ENCODE measurements around the gene ACTR1A. TPM values are rescaled to one million over a fixed set of nuclear protein-coding genes. Genes with fewer than 3 reads are reported as not detected.
A peak's percentile ranks its signal among the peaks of the same experiment; 100 is the strongest.
"Not testable (repeated sequence)": the region's sequence is repeated elsewhere in the genome, so short reads cannot be mapped to it uniquely, and the experiment has no call there.

The ACTR1A gene
- total RNA-seq: 10 to 100 TPM; 51.1 to 54.9 TPM

DNA sequence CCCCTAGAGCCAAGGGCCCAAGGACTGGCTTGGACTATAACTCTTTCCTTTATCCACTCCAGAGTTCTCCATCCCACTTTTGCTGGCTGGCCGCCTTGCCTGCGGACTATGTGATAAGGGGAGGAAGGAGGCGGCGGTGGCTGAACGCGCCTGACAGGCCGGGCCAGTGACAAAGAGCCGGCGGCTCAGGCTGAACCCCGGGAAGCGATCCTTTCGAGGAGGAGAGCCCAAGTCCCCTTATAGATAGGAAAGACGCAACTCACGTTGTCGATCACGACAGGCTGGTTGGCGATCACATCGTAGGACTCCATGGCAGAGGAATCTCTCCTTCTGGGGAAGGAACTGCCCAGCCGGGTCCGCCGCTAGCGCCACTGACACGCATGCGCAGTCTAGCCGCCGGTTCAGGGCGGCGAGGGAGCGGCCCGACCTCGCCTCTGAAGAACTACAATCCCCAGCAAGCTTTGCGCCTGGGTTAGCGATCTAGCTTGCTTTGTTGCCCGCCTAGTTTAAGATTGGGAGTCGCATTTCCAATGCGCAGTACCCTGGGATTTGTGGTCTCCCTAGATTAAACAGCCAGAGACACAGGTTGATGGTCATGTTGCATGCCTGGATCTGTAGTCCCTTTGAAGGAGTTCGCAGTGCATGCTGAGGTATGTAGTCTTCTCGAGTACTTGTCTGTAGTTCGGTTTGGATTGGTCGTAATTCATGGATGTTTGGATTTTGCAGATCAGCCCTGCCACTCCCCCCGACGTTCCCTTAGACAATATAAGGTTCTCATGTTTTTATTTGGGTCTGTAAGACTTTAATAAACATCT lies at the start of gene ACTR1A:
Gene ACTR1A, minus strand, starts transcription at position 376 of the 815 bp plus-strand sequence. Its CDS starts 65 bp downstream, at position 311.
- Mint-ChIP-seq H3K4me1 (peaks cover 25% of the 10 kb centered on the region), H3K27ac (no peak within 1 kb of the TSS), H3K4me3 (no peak within 1 kb of the TSS), H3K27me3 (no peaks in the 10 kb centered on the region), H3K36me3 (peaks cover 5% of the 10 kb centered on the region), H3K9me3 (no peaks in the 10 kb centered on the region)
- peak; percentile 94 for DNase-seq

DNA sequence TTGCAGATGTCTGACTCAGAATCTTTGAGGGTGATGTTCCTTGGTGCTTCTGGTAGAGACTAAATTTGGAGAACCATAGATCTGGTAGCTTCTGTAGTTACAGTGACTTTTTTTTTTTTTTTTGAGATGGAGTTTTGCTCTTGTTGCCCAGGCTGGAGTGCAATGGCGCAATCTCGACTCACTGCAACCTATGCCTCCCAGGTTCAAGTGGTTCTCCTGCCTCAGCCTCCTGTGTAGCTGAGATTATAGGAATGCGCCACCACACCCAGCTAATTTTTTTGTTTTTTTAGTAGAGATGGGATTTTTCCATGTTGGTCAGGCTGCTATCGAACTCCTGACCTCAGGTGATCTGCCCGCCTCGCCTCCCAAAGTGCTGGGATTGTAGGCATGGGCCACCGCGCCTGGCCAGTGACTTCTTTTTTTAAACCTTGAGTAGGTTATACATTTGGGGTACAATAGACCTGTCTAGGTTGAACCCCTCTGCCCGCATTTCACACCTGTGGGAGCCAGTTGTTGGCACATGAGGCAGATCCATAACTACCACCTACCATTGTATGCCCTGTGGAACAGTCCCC lies 48.2 kb upstream of the ACTR1A start:
- peaks cover 5% of the 10 kb centered on the region for H3K4me1 Mint-ChIP-seq

GRCh38 chr10:102549549-102549948 lies 47.0 kb upstream of the ACTR1A start:
- DNase-seq: no peak
- Mint-ChIP-seq H3K36me3 (peaks cover 3% of the 10 kb centered on the region), H3K4me1 (peaks cover 2% of the 10 kb centered on the region), H3K4me3 (no peak overlapping the region), H3K27ac (no peak overlapping the region), H3K27me3 (no peaks in the 10 kb centered on the region), H3K9me3 (no peaks in the 10 kb centered on the region)

More for the DNA sequence above, 48.2 kb upstream of the ACTR1A start:
- no peak overlapping the region for H3K27ac Mint-ChIP-seq
- DNase-seq: no peak
- no peak overlapping the region for H3K4me3 Mint-ChIP-seq
- H3K9me3 Mint-ChIP-seq: no peaks in the 10 kb centered on the region
- no peaks in the 10 kb centered on the region for H3K27me3 Mint-ChIP-seq
- peaks cover 3% of the 10 kb centered on the region for H3K36me3 Mint-ChIP-seq

DNA sequence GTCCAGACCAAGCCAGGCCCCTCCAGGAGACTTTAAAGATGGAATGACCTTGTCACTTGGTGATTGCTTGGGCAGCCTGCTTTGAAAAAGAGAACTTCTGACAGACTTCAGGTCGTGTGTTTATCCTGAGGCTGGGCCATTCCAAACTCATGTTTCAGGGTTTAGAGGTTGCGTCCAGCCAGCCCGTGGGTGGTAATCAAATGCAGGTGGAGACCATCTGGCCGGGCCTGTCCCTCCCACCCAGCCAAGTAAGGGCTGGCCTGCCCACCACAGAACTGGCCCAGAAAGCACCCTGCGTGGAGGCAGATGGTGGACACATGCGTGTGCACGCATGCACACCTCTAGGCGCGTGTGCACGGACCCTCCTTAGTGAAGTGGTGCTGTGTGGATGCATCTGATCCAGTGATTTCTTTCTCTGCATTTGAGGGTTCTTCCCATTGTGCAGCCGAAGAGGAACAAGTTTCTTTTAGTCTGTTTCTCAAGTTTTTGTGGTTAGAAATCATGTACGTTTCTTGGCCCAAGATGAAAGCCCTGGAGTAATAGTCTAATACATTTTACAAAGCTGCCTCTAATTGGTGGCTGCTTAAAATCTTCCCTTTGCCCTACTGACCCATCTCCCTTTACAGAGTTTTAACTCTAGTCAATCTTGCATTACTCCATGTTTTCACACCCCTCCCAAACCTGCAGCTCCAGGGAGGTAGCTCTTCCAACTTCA lies 44.3 kb upstream of the ACTR1A start:
- Mint-ChIP-seq H3K9me3 (no peaks in the 10 kb centered on the region), H3K36me3 (peaks cover 3% of the 10 kb centered on the region), H3K27ac (no peak overlapping the region), H3K4me3 (no peak overlapping the region), H3K4me1 (peaks cover 6% of the 10 kb centered on the region), H3K27me3 (no peaks in the 10 kb centered on the region)
- DNase-seq: no peak

GRCh38 chr10:102545997-102546396 lies 43.5 kb upstream of the ACTR1A start:
- no peak overlapping the region for H3K27ac Mint-ChIP-seq
- H3K4me3 Mint-ChIP-seq: no peak overlapping the region
- H3K9me3 Mint-ChIP-seq: no peaks in the 10 kb centered on the region
- H3K4me1 Mint-ChIP-seq: peaks cover 10% of the 10 kb centered on the region
- no peaks in the 10 kb centered on the region for H3K27me3 Mint-ChIP-seq
- no peak for DNase-seq
- H3K36me3 Mint-ChIP-seq: peaks cover 2% of the 10 kb centered on the region

- Mint-ChIP-seq H3K9me3 (no peaks in the 10 kb centered on the region), H3K27ac (no peak overlapping the region), H3K36me3 (no peaks in the 10 kb centered on the region), H3K27me3 (no peaks in the 10 kb centered on the region), H3K4me3 (no peak overlapping the region), H3K4me1 (peaks cover 12% of the 10 kb centered on the region)
- no peak for DNase-seq
Observed at GRCh38 chr10:102545265-102545871, 42.9 kb upstream of the ACTR1A start.

DNA sequence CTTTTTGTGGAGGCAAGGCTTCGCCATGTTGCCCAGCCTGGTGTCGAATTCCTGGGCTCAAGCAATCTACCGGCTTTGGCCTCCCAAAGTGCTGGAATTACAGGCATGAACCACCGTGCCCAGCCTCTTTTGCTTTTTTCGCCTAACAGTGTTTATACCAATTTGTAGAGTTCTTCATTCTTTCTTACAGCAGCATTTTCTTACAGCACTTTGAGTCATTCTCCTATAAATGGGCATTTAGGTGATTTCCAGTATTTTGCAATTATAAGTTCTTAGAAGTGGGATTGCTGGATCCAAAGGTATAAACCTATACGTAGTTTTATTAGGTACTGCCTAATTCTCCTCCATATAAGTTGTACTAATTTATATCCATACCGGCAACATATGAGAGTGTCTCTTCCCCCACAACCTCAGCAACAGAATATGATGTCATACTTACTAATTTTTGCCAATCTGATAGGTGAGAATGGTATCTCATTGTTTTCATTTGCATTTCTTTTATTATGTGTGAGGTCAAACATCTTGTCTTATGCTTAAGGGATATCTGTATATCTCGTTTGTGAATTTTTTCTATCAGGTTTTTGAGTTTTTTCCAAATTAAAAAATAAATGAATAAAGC lies 40.4 kb upstream of the ACTR1A start:
- Mint-ChIP-seq H3K9me3 (no peaks in the 10 kb centered on the region), H3K4me3 (no peak overlapping the region), H3K27me3 (no peaks in the 10 kb centered on the region), H3K36me3 (no peaks in the 10 kb centered on the region), H3K4me1 (peaks cover 14% of the 10 kb centered on the region), H3K27ac (no peak overlapping the region)
- DNase-seq: no peak

DNA sequence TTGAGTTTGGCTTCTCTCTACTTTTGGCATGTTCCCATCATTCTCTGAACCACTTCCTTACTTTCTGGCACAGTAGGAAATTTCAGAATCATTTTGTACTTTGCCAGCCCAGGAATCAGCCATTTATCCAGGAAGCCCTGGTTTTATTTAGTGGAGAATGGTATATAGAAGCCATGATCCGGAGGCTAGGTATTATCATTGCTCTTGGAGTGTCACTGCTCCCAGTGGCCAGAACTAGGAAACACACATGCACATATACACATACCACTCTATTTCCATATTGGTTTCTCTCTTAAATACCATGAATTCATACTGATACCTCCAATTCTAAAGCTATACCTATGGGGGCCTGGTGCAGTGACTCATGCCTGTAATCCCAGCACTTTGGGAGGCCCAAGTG lies 37.5 kb upstream of the ACTR1A start:
- H3K27me3 Mint-ChIP-seq: no peaks in the 10 kb centered on the region

GRCh38 chr10:102538811-102539210 lies 36.3 kb upstream of the ACTR1A start:
- H3K27ac Mint-ChIP-seq: no peak overlapping the region
- H3K27me3 Mint-ChIP-seq: no peaks in the 10 kb centered on the region
- H3K4me3 Mint-ChIP-seq: no peak overlapping the region
- H3K4me1 Mint-ChIP-seq: peaks cover 19% of the 10 kb centered on the region
- H3K9me3 Mint-ChIP-seq: no peaks in the 10 kb centered on the region
- no peaks in the 10 kb centered on the region for H3K36me3 Mint-ChIP-seq
- no peak for DNase-seq

More for the DNA sequence above, 37.5 kb upstream of the ACTR1A start:
- H3K36me3 Mint-ChIP-seq: no peaks in the 10 kb centered on the region
- H3K27ac Mint-ChIP-seq: no peak overlapping the region
- peak; percentile 17 for DNase-seq
- no peak overlapping the region for H3K4me3 Mint-ChIP-seq
- H3K4me1 Mint-ChIP-seq: peaks cover 18% of the 10 kb centered on the region
- H3K9me3 Mint-ChIP-seq: no peaks in the 10 kb centered on the region

- Mint-ChIP-seq H3K36me3 (no peaks in the 10 kb centered on the region), H3K9me3 (no peaks in the 10 kb centered on the region), H3K4me3 (no peak overlapping the region), H3K4me1 (peaks cover 17% of the 10 kb centered on the region), H3K27ac (no peak overlapping the region), H3K27me3 (no peaks in the 10 kb centered on the region)
- DNase-seq: no peak
Observed at GRCh38 chr10:102537948-102538347, 35.4 kb upstream of the ACTR1A start.

DNA sequence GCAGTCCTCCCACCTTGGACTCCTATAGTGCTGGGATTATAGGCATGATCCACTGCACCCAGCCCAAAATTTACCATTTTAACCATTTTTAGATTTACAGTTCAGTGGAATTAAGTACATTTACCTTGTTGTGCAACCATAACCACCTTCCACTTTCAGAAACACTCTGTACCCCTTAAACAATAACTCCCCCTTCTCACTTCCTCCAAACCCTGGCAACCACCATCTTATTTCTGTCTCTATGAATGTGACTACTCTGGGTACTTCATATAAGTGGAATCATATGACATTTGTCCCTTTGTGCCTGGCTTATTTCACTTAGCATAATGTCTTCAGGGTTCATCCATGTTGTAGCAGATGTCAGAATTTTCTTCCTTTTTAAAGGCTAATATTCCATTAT lies 34.9 kb upstream of the ACTR1A start:
- Mint-ChIP-seq H3K4me1 (peaks cover 15% of the 10 kb centered on the region), H3K4me3 (no peak overlapping the region), H3K9me3 (no peaks in the 10 kb centered on the region), H3K27ac (no peak overlapping the region), H3K36me3 (no peaks in the 10 kb centered on the region), H3K27me3 (no peaks in the 10 kb centered on the region)
- no peak for DNase-seq

DNA sequence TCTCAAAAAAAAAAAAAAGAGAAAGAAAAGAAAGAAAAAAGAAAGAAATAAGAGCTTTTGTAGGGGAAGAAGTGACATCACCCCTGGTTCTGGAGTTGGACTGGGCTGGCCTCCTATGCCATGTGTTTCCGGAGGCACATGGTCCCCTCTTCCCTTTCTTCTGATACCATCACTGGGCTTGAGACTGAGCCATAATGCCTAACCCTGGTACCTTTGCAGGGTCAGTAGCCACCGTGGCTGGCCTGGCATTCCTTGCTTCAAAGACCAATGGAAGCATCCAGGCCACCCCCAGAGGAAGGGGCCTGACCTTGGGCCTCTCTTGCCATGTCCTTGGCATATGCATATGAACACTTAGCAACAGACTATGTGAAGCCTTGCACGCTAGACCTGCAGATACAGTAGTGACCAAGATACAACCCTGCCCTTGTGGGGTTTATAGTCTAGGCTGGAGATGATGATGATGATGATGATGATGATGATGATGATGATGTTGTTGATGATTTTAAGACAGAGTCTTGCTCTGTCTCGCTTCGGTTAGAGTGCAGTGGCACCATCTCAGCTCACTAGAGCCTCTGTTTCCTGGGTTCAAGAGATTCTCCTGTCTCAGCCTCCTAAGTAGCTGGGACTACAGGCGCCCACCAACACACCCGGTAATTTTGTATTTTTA lies 33.1 kb upstream of the ACTR1A start:
- Mint-ChIP-seq H3K36me3 (no peaks in the 10 kb centered on the region), H3K9me3 (no peaks in the 10 kb centered on the region), H3K27ac (no peak overlapping the region), H3K27me3 (no peaks in the 10 kb centered on the region), H3K4me3 (no peak overlapping the region), H3K4me1 (peaks cover 10% of the 10 kb centered on the region)
- no peak for DNase-seq

- H3K27ac Mint-ChIP-seq: not testable (repeated sequence)
Observed at GRCh38 chr10:102534966-102535365, 32.5 kb upstream of the ACTR1A start.

GRCh38 chr10:102534333-102534732 lies 31.8 kb upstream of the ACTR1A start:
- peaks cover 7% of the 10 kb centered on the region for H3K4me1 Mint-ChIP-seq
- no peak overlapping the region for H3K27ac Mint-ChIP-seq
- no peak for DNase-seq
- H3K36me3 Mint-ChIP-seq: no peaks in the 10 kb centered on the region
- no peak overlapping the region for H3K4me3 Mint-ChIP-seq
- no peaks in the 10 kb centered on the region for H3K9me3 Mint-ChIP-seq
- H3K27me3 Mint-ChIP-seq: no peaks in the 10 kb centered on the region

More at GRCh38 chr10:102534966-102535365, 32.5 kb upstream of the ACTR1A start:
- DNase-seq, H3K36me3 Mint-ChIP-seq, H3K4me3 Mint-ChIP-seq, H3K27me3 Mint-ChIP-seq, H3K9me3 Mint-ChIP-seq, H3K4me1 Mint-ChIP-seq: not testable (repeated sequence)

All from activated naive CD8-positive, alpha-beta T cell treated with anti-CD3 and anti-CD28 coated beads for 36 hours (primary cell).